Astrocyte (in vitro differentiated cells and primary cell): ENCODE results near the gene PCSK2.

Experiments
- EZH2 ChIP-seq: IDR thresholded peaks from 2 replicates; pipeline ENCODE4 v1.6.1; 2012; ENCODE audit warnings: mild to moderate bottlenecking, low read length, inconsistent platforms; ENCODE audit not compliant: insufficient read depth
- TF ChIP-seq, protein P1 (sequence below): IDR thresholded peaks from 2 replicates; pipeline ENCODE4 v1.5.1; 2011; ENCODE audit warnings: low read depth, mild to moderate bottlenecking, inconsistent platforms, low read length, moderate library complexity; ENCODE audit not compliant: insufficient read depth

DNA sequence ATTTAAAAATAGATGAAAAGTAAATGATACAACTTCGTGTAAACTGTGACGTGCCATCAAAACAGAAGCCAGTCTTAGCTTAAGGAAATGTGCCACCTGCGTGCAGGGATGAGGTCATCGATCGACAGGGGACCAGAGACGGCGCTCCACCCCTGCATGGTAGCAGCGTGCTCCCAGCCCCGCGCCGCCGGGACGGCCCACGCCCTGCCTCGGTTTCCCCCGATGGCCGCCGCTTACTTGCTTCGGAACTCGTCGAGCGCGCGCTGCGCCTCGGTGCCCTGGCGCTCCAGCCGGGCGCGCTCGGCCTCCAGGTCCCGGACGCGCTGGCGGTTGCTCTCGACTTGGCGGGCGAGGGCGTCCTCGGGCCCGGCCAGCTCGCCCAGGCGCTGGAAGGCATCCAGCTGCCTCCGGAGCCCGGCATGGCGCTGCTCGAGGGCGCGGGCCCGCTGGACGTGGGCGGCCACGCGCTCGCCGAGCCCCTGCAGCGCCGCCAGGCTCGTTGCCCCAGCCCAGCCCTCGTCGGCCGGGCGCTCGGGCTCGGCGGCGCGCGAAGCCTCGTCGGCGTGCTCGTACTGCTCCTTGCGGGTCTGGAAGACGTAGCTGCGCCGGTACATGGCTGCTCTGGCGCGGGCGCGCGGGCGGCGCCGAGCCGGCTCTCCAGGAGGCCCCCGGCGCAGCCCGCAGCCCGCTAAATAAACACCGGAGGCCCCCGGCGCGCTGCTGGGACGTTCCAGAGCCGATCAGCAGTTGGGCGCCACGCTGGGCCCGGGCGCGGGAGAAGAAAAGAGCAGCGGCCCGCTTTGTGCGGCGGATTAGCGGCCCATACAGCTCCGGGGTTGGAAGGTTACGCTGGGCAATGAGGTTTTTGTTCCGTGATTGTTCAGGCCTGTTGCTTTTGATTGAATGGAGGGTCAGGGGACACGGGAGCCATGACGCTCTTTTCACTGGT is 304.1 kb downstream of the PCSK2 start, which contains the start of gene BFSP1:
- TF ChIP-seq, protein P1, sequence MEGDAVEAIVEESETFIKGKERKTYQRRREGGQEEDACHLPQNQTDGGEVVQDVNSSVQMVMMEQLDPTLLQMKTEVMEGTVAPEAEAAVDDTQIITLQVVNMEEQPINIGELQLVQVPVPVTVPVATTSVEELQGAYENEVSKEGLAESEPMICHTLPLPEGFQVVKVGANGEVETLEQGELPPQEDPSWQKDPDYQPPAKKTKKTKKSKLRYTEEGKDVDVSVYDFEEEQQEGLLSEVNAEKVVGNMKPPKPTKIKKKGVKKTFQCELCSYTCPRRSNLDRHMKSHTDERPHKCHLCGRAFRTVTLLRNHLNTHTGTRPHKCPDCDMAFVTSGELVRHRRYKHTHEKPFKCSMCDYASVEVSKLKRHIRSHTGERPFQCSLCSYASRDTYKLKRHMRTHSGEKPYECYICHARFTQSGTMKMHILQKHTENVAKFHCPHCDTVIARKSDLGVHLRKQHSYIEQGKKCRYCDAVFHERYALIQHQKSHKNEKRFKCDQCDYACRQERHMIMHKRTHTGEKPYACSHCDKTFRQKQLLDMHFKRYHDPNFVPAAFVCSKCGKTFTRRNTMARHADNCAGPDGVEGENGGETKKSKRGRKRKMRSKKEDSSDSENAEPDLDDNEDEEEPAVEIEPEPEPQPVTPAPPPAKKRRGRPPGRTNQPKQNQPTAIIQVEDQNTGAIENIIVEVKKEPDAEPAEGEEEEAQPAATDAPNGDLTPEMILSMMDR = no peak
- no peak for TF ChIP-seq EZH2
